Neural cell (in vitro differentiated cells): Measurements from ENCODE around the gene MYH6. TPM values are rescaled to one million over a fixed set of nuclear protein-coding genes. Genes with fewer than 3 reads are reported as not detected.

Experiments used
- H2AFZ ChIP-seq: fragments of 200-600, 300-800 bp; sonication (generic), shearing (Covaris generic); 2 replicates; pipeline ENCODE4 v1.6.0; 2014; ENCODE audit warnings: low read depth, mild to moderate bottlenecking, antibody characterized with exemption, low read length, moderate library complexity
- H3F3A ChIP-seq: fragments of 200-600 bp; shearing (Covaris generic); 2 replicates; pipeline ENCODE4 v1.6.1; 2016; ENCODE audit warnings: mild to moderate bottlenecking, moderate library complexity, mixed read lengths, antibody characterized with exemption, low read length; ENCODE audit not compliant: insufficient read depth, poor library complexity, severe bottlenecking
- H3K27ac ChIP-seq: fragments of 200-600, 300-800 bp; sonication (generic), shearing (Covaris generic); 2 replicates; pipeline ENCODE4 v1.5.1; 2014; ENCODE audit warnings: mild to moderate bottlenecking, low read length, moderate library complexity
- H3K27me3 ChIP-seq: fragments of 300-800, 200-600 bp; sonication (generic), shearing (Covaris generic); 2 replicates; pipeline ENCODE4 v1.6.0; 2014; ENCODE audit warnings: mild to moderate bottlenecking, low read depth, low read length, moderate library complexity; ENCODE audit not compliant: insufficient read depth
- H3K36me3 ChIP-seq: fragments of 300-800, 200-600 bp; sonication (generic), shearing (Covaris generic); 2 replicates; pipeline ENCODE4 v1.5.1; 2014; ENCODE audit warnings: mild to moderate bottlenecking, antibody characterized with exemption, low read length, moderate library complexity; ENCODE audit not compliant: insufficient read depth
- H3K4me2 ChIP-seq: fragments of 300-800, 200-600 bp; sonication (generic), shearing (Covaris generic); 2 replicates; pipeline ENCODE4 v1.6.0; 2014; ENCODE audit warnings: mild to moderate bottlenecking, low read length
- H3K4me3 ChIP-seq: fragments of 300-800, 200-600 bp; sonication (generic), shearing (Covaris generic); 2 replicates; pipeline ENCODE4 v1.5.1; 2014; ENCODE audit warnings: mild to moderate bottlenecking, low read length, moderate library complexity
- H3K79me2 ChIP-seq: fragments of 200-600 bp; shearing (Covaris generic); replicated peaks from 2 replicates; pipeline ENCODE4 v1.6.0; 2014; ENCODE audit warnings: mild to moderate bottlenecking, low read length, moderate library complexity; ENCODE audit not compliant: insufficient read depth
- H3K9ac ChIP-seq: fragments of 300-800, 200-600 bp; sonication (generic), shearing (Covaris generic); 2 replicates; pipeline ENCODE4 v1.6.1; 2016; ENCODE audit warnings: mild to moderate bottlenecking, low read length, mixed read lengths
- H3K9me2 ChIP-seq: fragments of 200-600 bp; shearing (Covaris generic); 2 replicates; pipeline ENCODE4 v1.6.1; 2016; ENCODE audit warnings: mild to moderate bottlenecking, low read length, mixed read lengths; ENCODE audit not compliant: insufficient read depth
- H3K9me3 ChIP-seq: fragments of 200-600, 300-800 bp; sonication (generic), shearing (Covaris generic); 2 replicates; pipeline ENCODE4 v1.6.1; 2016; ENCODE audit warnings: mild to moderate bottlenecking, mixed run types, low read length, moderate library complexity, mixed read lengths
- H4K20me1 ChIP-seq: fragments of 200-600 bp; shearing (Covaris generic); 2 replicates; pipeline ENCODE4 v1.6.1; 2016; ENCODE audit warnings: mild to moderate bottlenecking, mixed run types; ENCODE audit not compliant: insufficient read depth
- EP300 ChIP-seq: fragments of 450-650 bp; conservative IDR thresholded peaks from 2 replicates; pipeline ENCODE4 v1.6.1; 2014; ENCODE audit warnings: antibody characterized with exemption, mild to moderate bottlenecking, moderate library complexity; ENCODE audit not compliant: poor library complexity, severe bottlenecking
- EZH2 ChIP-seq: fragments of 200-600, 300-800 bp; shearing (Covaris generic), sonication (generic); IDR thresholded peaks from 2 replicates; pipeline ENCODE4 v1.6.1; 2014; ENCODE audit warnings: antibody characterized with exemption, low read length, borderline replicate concordance, mild to moderate bottlenecking; ENCODE audit not compliant: insufficient read depth, poor library complexity, severe bottlenecking
- MXI1 ChIP-seq: fragments of 450-650 bp; conservative IDR thresholded peaks from 2 replicates; pipeline ENCODE4 v1.6.1; 2014; ENCODE audit warnings: antibody characterized with exemption, mild to moderate bottlenecking; ENCODE audit not compliant: poor library complexity, severe bottlenecking
- POLR2AphosphoS5 ChIP-seq: IDR thresholded peaks from 2 replicates; pipeline ENCODE4 v1.6.1; 2012
- RAD21 ChIP-seq: fragments of 450-650 bp; conservative IDR thresholded peaks from 2 replicates; pipeline ENCODE4 v1.6.1; 2014; ENCODE audit warnings: antibody characterized with exemption, mild to moderate bottlenecking, moderate library complexity
- SMC3 ChIP-seq: fragments of 450-650 bp; conservative IDR thresholded peaks from 2 replicates; pipeline ENCODE4 v1.6.1; 2014; ENCODE audit warnings: antibody characterized with exemption, mild to moderate bottlenecking, moderate library complexity; ENCODE audit not compliant: poor library complexity
- TAF1 ChIP-seq: IDR thresholded peaks from 2 replicates; pipeline ENCODE4 v1.6.1; 2012; ENCODE audit warnings: low read depth
- polyA plus RNA-seq: library from polyadenylated mRNA; depleted of rRNA; stranded (reverse); fragments of >200 nt; gene quantifications from 2 replicates; pipeline ENCODE4 v1.2.3, GENCODE V29; 2014
- TF ChIP-seq, protein P1 (sequence below): fragments of 450-650 bp; IDR thresholded peaks from 2 replicates; pipeline ENCODE4 v1.5.1; 2014; ENCODE audit warnings: antibody characterized with exemption, mild to moderate bottlenecking, moderate library complexity; ENCODE audit not compliant: poor library complexity, severe bottlenecking
- TF ChIP-seq, protein P2 (sequence below): IDR thresholded peaks from 2 replicates; pipeline ENCODE4 v1.6.1; 2012; ENCODE audit warnings: borderline replicate concordance

MYH6 gene
- polyA plus RNA-seq, 1 donor from 2014 or later: not detected

- no peaks in the 10 kb centered on the region for H3K27me3 ChIP-seq
- H3K9me2 ChIP-seq: no peaks in the 10 kb centered on the region
- no peak overlapping the region for H3K4me2 ChIP-seq
- H3K27ac ChIP-seq: no peak overlapping the region
- no peaks in the 10 kb centered on the region for H3K36me3 ChIP-seq
- H3K9ac ChIP-seq: no peak overlapping the region
- no peak overlapping the region for H3K4me3 ChIP-seq
- no peaks in the 10 kb centered on the region for H4K20me1 ChIP-seq
- TF ChIP-seq, protein P1, sequence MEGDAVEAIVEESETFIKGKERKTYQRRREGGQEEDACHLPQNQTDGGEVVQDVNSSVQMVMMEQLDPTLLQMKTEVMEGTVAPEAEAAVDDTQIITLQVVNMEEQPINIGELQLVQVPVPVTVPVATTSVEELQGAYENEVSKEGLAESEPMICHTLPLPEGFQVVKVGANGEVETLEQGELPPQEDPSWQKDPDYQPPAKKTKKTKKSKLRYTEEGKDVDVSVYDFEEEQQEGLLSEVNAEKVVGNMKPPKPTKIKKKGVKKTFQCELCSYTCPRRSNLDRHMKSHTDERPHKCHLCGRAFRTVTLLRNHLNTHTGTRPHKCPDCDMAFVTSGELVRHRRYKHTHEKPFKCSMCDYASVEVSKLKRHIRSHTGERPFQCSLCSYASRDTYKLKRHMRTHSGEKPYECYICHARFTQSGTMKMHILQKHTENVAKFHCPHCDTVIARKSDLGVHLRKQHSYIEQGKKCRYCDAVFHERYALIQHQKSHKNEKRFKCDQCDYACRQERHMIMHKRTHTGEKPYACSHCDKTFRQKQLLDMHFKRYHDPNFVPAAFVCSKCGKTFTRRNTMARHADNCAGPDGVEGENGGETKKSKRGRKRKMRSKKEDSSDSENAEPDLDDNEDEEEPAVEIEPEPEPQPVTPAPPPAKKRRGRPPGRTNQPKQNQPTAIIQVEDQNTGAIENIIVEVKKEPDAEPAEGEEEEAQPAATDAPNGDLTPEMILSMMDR: no peak
- TF ChIP-seq MXI1 (no peak), RAD21 (no peak), SMC3 (no peak), EP300 (no peak), TAF1 (no peak), POLR2AphosphoS5 (no peak), EZH2 (no peak)
- TF ChIP-seq, protein P2, sequence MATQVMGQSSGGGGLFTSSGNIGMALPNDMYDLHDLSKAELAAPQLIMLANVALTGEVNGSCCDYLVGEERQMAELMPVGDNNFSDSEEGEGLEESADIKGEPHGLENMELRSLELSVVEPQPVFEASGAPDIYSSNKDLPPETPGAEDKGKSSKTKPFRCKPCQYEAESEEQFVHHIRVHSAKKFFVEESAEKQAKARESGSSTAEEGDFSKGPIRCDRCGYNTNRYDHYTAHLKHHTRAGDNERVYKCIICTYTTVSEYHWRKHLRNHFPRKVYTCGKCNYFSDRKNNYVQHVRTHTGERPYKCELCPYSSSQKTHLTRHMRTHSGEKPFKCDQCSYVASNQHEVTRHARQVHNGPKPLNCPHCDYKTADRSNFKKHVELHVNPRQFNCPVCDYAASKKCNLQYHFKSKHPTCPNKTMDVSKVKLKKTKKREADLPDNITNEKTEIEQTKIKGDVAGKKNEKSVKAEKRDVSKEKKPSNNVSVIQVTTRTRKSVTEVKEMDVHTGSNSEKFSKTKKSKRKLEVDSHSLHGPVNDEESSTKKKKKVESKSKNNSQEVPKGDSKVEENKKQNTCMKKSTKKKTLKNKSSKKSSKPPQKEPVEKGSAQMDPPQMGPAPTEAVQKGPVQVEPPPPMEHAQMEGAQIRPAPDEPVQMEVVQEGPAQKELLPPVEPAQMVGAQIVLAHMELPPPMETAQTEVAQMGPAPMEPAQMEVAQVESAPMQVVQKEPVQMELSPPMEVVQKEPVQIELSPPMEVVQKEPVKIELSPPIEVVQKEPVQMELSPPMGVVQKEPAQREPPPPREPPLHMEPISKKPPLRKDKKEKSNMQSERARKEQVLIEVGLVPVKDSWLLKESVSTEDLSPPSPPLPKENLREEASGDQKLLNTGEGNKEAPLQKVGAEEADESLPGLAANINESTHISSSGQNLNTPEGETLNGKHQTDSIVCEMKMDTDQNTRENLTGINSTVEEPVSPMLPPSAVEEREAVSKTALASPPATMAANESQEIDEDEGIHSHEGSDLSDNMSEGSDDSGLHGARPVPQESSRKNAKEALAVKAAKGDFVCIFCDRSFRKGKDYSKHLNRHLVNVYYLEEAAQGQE: no peak
- no peaks in the 10 kb centered on the region for H3F3A ChIP-seq
- H3K79me2 ChIP-seq: no peaks in the 10 kb centered on the region
- no peaks in the 10 kb centered on the region for H3K9me3 ChIP-seq
- H2AFZ ChIP-seq: no peak overlapping the region
Measured at GRCh38 chr14:23375527-23376251, 32.4 kb downstream of the MYH6 start.

GRCh38 chr14:23373041-23373440, 35.0 kb downstream of the MYH6 start:
- Histone ChIP-seq H3K27ac (no peak overlapping the region), H3K79me2 (no peaks in the 10 kb centered on the region), H3K9ac (no peak overlapping the region), H3K4me2 (no peak overlapping the region), H3K9me3 (no peaks in the 10 kb centered on the region), H3F3A (no peaks in the 10 kb centered on the region), H2AFZ (no peak overlapping the region), H4K20me1 (no peaks in the 10 kb centered on the region), H3K36me3 (no peaks in the 10 kb centered on the region), H3K9me2 (no peaks in the 10 kb centered on the region), H3K27me3 (no peaks in the 10 kb centered on the region), H3K4me3 (no peak overlapping the region)
- TF ChIP-seq POLR2AphosphoS5 (no peak), MXI1 (no peak), TAF1 (no peak), EZH2 (no peak), SMC3 (no peak), RAD21 (no peak), EP300 (no peak)
- TF ChIP-seq, protein P2: no peak
- TF ChIP-seq, protein P1: no peak
